ENCODE measurements around the gene WSCD2. TPM values are rescaled to one million over a fixed set of nuclear protein-coding genes. Genes with fewer than 3 reads are reported as not detected.

Gene WSCD2
- total RNA-seq, 1 experiment from 2014 or later, result not detected

DNA sequence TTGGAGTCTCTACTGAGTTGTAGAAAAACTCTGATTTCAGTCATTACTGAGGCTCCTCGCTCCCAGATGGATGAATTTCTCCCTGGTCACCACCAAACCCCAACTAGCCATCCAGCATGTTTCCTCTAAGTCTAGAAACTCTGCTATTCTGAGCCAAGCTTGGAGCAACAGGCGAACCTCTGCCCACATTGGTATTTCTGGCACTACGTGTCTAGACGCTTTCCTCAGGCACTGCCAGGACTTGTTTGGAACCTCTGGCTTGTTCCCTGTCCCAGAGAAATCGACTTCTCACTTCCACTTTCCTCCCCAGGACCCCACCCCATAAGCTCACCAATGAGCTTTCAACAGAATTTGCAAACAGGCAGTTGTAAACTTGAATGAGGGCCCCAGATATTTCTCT is 27.6 kb downstream of the WSCD2 start:
- DNase-seq (ENCODE audit: low spot score), result no peak

DNA sequence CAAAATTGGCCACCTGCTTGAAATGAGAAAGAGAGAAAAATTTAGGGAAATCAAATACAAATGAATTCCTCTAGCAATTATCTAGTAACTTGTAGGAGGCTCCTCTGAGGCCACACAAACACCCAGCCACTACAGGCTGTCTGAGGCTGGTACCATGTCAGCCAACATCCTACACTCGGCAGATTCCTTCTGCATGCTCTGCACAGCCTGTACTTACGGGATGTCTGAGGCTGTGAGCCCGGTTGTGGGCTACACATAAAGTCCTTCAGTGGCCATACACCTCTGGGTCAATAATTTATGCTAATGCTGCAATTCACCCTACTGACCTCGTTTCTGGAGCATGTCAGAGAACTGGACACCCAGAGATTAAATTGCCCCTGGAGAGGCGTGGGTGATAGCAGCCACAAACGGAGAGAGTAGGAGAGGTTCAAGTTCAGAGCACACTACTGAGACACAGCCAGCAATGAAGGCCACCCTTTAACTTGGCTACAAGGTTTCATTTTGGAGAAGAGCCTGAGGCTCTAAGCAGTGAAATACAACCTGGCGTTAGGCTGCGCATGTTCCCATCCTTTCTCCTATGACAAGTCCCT is 28.9 kb downstream of the WSCD2 start:
- DNase-seq (ENCODE audit: low spot score), result no peak

DNA sequence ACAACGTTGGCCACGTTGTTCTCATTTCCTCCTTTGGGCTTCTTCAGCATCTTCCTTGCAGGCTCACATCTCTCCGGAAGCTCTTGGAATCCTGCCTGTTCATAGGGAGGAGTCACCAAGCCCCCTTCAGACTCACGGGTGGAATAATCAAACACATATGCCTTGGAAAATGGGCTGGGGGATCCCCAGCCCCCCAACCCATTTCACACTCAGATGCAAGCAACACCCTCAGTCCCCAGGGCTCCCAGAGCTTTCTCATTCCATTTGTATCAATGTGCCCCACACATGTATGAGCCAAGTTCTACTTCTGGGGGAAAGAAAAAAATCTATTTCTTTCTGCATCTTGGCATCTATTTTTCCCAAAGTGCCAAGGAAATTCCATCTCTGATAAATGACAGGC is 33.1 kb downstream of the WSCD2 start:
- no peak for DNase-seq (ENCODE audit: low spot score)

DNA sequence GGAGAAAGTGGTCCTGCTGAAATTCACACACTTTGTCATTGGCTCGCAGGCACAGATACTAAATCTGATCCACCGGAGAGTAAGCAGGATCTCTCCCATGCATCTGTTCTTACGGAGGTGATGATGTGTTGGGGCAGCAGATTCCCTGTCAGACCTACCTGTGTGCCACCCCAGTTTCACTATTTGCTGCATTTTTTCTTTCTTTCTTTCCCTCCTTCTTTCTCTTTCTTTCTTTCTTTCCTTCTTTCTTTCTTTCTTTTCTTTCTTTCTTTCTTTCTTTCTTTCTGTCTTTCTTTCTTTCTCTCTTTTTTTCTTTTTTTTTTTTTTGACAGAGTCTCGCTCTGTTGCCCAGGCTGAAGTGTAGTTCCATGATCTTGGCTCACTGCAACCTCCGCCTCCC is 37.4 kb downstream of the WSCD2 start:
- no peak for DNase-seq (ENCODE audit: low spot score)

DNA sequence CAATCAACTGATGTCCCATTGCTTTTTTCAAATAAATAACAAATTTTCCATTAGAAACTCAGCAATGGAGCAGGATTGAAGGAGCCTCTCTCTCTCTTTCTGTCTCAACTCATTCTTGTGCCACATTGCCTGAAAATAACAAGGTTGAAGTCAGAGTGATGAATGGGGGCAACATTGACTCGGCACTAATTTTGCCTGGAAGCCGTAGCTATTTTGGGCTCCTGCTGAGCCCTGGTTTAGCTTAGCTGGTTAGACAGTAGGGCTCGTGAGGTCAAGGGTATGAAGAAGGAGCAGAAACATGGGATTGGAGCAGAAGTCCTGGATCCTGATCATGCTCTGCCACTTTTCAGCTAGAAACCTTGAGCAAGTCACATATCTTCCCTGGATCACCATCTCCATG is 38.9 kb downstream of the WSCD2 start:
- no peak for DNase-seq (ENCODE audit: low spot score)

DNA sequence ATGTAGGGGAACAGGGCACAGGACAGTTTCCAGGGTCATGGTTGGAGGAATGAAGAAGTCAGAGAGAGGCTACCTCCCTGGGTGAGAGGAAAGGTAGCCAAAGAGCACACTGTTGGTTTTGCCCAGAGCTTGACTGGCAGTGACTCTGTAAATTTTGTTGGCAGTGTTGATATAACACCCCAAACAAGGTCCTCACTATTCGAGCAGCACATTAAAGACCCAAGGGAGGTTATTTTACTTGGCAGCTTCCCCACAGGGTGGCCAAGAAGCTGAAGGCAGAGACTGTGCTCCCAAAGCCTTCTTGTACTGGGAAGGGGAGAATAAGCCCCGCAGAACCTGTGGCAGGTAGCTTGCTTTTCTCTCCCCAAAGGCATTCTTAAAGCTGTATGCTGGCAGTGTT is 40.6 kb downstream of the WSCD2 start:
- no peak for DNase-seq (ENCODE audit: low spot score)

DNA sequence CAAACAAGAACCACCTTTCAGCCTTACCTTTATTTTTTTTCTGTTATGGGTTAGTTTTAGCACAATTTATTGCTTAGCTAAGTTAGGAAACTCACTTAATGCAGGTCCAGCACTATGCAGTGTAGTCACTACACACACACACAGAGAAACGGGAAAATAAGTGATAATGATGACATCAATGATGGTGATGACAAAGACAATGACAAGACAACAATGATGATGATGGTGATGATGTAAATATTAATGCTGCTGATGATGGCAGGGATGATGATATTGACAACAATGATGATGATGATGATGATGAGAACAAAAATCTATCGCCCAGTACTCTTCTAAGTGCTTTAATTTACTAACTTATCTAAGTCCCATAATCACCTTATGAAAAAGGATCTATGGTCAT is 41.1 kb downstream of the WSCD2 start:
- no peak for DNase-seq (ENCODE audit: low spot score)

DNA sequence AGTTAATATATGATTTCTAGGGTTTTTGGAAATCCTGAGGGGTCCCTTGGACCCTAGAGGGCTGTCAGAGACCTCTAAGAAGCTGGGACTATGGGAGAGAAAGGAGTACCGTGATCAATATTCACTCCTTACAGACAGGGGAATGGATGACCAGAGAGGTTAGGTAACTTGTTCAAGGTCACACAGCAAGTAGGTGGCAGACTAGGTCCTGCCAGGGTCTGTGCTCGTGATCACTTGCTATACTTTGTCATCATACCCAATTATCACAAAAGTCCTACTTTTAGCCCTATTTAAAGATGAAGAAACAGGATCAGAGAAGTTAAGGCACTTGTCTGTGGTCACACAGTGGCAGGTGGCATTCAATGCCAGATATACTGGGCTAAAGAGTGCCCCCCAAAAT is 42.9 kb downstream of the WSCD2 start:
- DNase-seq (ENCODE audit: low spot score), result no peak

DNA sequence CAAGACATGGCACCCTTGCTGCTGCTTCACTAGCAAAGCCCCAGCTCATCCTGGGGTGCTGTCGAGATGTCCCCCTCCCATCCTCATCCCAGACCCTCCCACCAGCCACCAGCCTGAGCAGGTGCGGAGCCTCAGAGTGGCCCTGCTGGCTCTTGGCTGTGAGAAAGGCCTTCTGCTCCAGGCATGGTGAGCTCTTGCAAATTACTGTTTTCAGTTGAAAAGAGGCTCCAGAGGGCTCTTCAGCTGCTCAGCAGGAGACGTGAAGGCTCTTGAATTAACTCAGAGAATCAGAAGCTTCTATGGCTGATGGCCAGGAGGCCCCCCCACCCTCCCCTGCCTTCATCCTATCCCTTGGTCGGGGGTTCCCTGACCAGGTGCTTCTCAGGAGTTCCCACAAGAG is 44.1 kb downstream of the WSCD2 start:
- DNase-seq (ENCODE audit: low spot score), result no peak

DNA sequence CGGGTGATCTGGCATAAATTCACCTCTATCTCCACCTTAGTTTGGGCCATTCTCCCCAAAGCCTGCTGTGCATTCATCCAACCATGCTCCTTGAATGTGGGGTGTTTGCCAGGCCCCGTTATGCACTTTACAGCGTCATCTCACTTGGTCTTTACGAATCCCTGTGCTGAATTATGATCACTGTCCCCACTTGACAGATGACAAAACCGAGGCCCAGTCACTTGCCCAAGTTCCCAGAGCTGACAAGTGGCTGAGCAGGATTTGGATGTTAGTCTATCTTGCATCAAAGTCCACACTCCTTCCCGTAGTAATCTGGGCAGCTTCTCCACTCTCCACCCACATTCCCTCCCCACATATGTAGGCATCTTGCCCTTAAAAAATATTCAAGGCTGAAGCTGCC is 44.8 kb downstream of the WSCD2 start:
- DNase-seq (ENCODE audit: low spot score), result no peak

DNA sequence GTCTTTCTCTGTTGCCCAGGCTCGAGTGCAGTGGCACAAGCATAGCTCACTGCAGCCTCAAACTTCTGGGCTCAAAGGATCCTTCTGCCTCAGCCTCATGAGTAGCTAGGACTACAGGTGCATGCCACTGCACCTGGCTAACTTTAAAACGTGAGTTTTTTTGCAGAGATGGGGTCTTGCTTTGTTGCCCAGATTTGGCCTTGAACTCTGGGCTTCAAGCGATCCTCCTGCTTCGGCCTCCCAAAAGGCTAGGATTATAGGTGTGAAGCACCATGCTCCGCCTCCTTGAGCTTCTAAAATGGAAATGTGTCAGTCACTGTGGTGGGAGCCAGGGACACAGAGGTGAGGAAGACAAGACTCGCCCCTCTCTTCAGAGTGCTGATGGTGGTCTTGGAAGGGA is 45.6 kb downstream of the WSCD2 start:
- no peak for DNase-seq (ENCODE audit: low spot score)

DNA sequence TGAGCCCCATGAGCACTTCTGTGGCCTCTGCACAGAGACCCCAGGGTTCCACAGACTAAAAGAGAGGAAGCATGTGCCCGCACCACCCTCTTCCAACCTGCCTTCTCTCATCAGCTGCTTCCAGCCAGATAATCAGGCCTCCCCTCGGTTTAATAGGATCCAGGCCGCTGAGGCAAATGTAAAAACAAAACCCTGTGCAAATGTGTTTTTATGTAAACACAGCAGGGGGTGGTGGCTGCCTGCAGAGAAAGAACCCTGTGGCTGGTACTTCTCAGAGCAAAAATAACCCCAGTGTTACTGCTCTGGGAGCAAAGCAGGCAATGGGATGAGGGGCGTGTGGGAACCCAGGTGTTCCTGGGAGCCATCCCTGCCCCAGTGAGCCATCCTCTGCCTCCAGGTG is 46.2 kb downstream of the WSCD2 start:
- DNase-seq (ENCODE audit: low spot score), result no peak

DNA sequence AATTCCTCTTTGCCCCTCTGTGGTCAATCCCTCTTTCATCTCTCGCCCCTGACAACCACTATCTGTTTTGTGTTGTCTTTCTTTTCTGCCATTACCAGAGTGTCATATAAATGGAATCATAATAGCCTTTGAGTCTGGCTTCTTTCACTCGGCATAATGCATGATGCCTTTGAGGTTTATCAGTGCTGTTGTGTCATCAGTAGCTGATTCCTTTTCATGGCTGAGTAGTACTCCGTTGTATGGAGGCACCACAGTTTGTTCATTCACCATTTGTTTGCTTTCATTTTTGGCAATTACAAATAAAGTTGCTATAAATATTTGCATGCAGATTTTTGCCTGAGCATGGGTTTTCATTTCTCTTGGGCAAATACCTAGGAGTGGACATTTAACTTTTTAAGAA is 47.2 kb downstream of the WSCD2 start:
- no peak for DNase-seq (ENCODE audit: low spot score)

DNA sequence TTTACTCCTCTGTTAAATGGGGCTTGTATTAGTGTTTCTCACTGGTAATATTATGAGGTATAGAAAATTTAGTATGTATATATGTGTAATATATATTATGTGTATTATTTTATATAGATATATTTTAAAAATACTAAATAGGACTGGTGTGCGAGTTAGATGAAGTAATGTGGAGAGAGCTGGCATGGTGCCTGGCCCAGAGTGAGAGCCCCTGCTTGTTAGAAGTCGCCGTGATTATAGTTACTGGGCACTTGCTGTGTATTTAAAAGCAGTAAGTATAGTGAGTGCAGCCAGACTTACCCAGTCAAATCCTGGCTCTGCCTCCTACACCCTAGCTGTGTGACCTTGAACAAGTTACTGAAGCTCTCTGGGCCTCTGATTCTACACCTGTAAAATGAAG is 48.0 kb downstream of the WSCD2 start:
- DNase-seq (ENCODE audit: low spot score), result no peak

DNA sequence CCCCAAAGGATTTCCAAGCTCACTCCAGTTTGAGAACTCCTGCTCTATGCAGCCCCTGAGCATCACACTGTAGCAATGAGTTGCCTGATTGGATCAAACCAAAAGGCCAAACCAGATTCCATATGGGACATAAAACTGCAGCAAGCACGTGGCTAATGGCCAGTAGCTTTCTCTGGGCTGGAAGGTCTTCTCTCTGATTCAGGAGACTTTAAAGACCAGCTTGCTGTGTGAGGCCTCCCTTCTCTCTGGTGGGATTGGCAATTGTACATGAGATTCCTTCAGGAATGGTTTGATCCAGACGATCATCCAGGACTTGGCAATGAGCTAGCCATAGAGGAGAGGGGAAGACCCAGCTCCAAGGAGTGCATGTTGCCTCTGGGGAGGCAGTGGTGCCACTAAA is 50.2 kb downstream of the WSCD2 start:
- no peak for DNase-seq (ENCODE audit: low spot score)

DNA sequence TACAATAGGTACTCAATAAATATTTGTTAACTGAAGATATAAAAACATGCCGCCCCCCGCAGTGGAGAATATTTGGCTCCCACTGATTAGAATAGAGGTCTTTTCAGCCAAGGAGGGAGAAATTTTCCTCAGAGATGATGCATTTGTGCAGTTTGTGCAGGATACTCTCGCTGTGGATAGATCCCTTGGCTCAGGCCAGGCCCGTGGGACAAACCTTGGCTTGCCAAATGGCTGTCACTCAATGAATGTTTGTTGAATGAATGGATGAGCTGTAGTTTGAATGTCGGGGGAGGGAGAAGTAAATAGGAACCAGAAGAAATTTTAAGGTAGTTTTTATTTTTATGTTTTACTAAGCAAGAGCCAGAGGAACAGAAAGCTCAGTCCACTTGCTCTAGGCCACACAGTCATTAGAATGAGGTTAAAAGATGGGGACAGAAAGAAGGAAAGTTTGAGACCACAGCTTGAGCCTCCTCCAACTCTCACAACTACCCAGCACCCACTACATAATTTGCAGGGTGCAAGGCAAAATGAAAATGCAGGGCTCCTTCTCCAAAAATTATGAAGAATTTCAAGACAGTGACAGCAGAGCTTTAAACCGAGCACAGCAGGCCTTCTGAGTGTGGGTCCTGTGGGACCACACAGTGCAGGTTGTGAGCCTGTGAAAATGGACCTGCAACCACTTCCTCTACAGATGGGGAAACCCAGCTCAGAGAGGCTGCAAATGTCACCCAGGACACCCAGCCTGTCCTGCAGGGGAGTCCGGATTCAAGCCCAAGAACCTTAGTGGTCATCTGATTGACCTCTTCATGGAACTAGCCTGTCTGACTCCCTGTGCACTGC is 51.4 kb downstream of the WSCD2 start:
- DNase-seq (ENCODE audit: low spot score), result no peak

DNA sequence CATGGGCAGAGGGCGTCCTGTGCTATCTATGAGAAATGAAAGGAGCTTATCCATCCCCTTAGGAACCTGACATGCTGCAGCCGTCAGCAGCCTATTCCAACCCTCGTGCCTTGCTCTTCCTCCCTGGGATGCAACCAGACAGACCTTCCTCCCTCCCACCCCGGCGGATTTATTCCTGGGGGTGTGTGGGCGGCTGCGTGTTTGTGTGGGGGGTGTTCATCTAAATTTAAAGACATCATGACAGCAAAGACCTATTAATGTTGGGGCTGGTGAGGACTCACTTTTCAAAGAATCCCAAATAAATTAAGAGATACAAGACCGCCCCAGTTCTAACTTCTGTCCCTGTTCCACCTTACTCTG is 52.0 kb downstream of the WSCD2 start:
- no peak for DNase-seq (ENCODE audit: low spot score)

DNA sequence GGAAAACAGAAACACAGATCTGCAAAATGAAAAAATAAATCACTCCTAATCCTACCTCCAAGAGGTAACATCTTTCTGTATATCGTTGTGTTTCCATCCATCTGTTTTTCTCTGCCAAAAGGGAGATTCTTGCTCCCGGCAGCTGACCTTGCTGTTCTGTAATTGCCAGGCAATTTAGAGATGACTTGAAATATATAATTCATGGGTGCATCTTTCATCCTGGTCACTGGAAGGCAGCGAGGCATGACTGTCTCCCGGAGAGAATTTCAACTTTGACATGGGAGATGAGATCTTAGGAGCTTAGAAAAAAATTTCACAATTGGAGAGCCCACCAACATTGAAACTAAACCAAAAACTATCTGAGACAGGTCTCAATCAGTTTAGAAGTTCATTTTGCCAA is 53.0 kb downstream of the WSCD2 start:
- DNase-seq (ENCODE audit: low spot score), result no peak

DNA sequence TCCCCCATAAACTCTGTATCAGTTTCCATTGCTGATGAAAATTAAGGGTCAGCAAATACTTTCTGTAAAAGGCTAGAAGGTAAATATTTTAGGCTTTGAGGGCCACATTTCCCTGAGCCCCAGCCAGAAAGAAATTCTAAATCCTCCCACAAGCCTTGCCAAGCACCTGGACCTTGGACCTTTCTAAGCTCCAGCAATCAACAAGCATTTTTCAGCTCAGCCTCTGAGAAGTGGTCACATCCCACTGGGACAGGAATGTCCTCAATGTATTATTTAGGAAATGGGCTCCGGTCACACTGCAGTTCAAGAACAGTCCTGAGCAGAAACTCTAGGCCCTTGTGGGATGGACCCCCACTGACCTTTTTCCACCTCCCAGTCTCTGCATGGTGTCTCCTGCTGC is 55.9 kb downstream of the WSCD2 start:
- no peak for DNase-seq (ENCODE audit: low spot score)

DNA sequence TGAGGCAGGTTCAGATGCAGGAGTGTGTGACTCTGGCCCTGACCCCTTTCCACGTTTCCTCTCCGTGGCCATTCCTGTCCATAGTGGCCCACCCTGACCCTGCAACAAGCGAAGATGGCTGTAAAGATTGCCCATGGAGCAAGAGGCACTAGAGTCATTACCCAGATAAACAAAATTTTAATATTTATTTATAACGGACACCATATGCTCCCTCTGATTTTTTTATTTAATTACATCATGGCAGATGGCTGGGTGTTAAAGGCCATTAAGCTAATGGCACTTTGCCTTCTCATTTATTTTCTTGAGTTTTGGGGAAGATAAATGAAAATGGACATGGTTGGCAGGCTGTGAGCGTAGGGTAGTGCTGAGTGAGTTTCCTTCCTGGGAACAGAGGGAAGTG is 58.7 kb downstream of the WSCD2 start:
- DNase-seq (ENCODE audit: low spot score), result no peak

DNA sequence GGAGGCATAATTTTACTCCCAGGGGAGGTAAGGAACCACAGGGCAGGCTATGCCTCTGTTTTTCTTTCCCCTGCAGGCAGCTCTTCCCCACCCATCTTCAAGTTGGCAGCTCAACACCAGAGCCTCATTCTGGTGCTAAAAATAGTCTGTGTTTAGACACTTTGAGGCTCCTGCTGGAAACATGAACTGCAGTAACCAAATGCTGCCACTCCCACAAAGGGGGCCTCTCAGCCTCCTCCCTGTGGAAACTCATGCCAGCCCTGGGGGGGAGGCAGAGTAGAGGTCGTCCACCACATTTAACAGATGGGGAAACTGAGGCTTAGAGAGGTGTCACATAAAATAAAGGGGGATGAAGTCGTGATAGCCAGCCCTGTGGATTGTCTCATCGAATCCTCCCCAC is 61.4 kb downstream of the WSCD2 start:
- DNase-seq (ENCODE audit: low spot score), result no peak

DNA sequence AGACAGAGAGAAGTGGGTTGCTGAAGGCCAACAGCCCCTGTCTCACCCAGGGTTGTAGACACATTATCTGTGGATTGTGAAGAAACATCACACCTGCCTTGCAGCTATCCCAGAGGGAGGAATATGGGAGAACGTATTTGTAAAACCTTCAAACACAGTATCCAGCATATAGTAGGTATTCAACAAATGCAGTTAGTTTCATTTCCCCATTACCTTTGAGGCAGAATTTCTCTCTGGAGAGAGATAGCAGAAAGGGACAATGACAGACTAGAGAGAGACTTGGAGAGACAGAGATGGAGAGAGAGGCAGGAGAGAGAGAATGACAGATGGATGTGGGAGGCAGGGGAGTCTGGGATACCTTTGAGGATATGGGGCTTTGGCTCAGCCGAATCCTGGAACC is 62.0 kb downstream of the WSCD2 start:
- DNase-seq (ENCODE audit: low spot score), result no peak

DNA sequence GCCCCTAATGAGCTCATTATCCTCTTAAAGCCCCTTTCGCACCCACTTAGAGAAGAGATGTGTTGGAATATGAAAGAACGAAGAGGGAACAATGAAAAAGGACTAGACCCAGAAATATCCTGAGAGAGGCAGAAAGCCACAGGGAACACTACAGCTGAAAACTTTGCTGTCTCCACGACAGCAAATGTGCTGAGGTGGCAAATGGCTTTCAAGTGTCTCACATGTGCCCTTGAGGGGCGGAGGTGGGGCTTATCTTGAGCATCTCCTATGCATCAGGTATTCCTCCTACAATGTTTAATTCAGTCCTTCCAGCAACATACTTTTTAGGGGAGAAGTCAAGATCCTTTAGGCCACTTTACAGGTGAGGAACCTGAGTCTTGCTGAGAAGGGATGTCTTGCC is 62.9 kb downstream of the WSCD2 start:
- no peak for DNase-seq (ENCODE audit: low spot score)

DNA sequence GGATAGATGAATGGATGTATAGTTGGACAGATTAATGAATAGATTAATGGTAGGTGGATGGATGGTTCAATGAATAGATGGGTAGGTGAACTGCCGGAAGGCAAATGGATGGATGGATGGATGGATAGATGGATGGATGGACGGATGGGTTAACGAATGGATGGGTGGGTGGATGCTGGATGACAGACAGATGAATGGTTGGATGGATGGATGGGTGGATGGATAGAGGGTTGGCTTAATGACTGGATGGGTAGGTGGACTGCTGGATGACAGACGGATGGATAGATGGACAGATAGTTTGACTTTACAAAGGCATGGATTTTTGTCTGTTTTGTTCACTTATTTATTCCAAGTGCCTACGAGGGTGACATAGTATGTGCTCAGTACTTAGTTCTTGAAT is 64.4 kb downstream of the WSCD2 start:
- no peak for DNase-seq (ENCODE audit: low spot score)
